GM12892 (cell line): ENCODE measurements around the gene HERC2.

ENCODE experiments used
- POLR2A ChIP-seq: IDR thresholded peaks from 2 replicates; pipeline ENCODE4 v1.6.1; 2011; ENCODE audit warnings: low read depth, low read length, control low read depth
- POLR2AphosphoS5 ChIP-seq: IDR thresholded peaks from 2 replicates; pipeline ENCODE4 v1.6.1; 2011; ENCODE audit warnings: low read depth, low read length, control low read depth
- TAF1 ChIP-seq: IDR thresholded peaks from 2 replicates; pipeline ENCODE4 v1.6.1; 2011; ENCODE audit warnings: low read depth, mild to moderate bottlenecking, control low read depth, low read length, borderline replicate concordance

GRCh38 chr15:28131400-28131799 is 190.6 kb downstream of the HERC2 start:
- TF ChIP-seq POLR2A = no peak
- no peak for TF ChIP-seq POLR2AphosphoS5
- no peak for TF ChIP-seq TAF1
